GM21423 (cell line): Measurements from ENCODE around the gene AMBRA1.

Experiments used
- ATAC-seq: cut with Tn5 transposase; IDR thresholded peaks from one replicate; pipeline ENCODE4 v1.9.1; 2021; ENCODE audit warnings: mild to moderate bottlenecking, moderate library complexity; ENCODE audit not compliant: unreplicated experiment

Gene AMBRA1

GRCh38 chr11:46511342-46511741 is 82.5 kb downstream of the AMBRA1 start:
- no peak for ATAC-seq

GRCh38 chr11:46508360-46508759 is 85.5 kb downstream of the AMBRA1 start:
- no peak for ATAC-seq

DNA sequence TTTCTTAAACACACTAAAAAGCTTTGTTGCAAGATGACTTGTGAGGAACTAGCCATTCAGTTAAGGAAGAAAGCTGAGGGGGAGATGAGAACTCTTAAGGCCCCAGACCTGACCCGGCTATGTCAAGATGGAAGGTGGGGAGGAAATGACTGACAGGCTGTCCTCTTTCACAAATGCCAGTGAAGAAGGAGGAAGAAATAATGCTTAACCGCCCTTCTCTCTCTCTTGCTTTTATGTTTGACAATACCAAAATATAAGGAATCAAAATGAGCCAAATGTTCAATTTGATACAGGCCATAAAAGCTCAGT is 87.4 kb downstream of the AMBRA1 start:
- no peak for ATAC-seq

GRCh38 chr11:46505741-46506482 is 87.9 kb downstream of the AMBRA1 start:
- ATAC-seq, result no peak

- ATAC-seq, result no peak
Observed at GRCh38 chr11:46504817-46505613, 88.8 kb downstream of the AMBRA1 start.

- ATAC-seq, result no peak
Observed at GRCh38 chr11:46499821-46500220, 94.0 kb downstream of the AMBRA1 start.

DNA sequence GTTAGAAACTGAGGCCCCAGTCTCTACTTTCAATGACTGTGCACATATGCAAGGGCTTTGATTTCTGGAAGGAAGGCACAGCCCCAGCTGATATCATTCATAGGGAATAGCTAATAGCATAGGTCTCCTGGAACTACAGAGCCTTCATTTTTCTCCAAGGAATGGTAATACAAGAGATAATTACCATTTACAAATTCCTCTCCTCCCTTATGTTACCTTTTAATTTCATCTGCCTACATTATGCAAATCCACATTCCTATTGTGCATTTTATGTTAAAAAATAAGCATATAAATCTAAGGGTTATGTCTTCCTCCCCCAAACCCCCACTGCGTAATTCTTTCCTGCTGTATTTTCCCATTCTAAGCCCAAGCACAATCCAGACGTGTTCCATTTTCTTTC is 94.9 kb downstream of the AMBRA1 start:
- no peak for ATAC-seq

DNA sequence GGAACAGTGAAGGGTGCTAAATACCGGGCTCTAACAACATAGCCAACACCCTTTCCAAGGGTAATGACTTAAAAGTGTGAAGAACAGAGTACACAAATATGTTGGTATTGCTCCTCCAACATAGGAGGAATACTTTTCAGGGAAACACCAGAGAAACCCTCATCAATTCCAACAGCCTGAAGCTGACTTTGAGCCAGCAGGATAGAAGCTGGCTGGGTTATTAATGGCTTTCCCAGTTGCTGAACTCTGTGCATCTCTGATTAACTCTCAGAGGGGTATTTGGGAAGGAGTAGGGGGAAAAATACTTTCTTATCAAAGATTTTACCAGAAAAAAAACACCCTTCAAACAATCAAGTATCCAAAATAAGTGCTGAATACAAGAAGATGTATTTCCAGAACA is 95.6 kb downstream of the AMBRA1 start:
- no peak for ATAC-seq

DNA sequence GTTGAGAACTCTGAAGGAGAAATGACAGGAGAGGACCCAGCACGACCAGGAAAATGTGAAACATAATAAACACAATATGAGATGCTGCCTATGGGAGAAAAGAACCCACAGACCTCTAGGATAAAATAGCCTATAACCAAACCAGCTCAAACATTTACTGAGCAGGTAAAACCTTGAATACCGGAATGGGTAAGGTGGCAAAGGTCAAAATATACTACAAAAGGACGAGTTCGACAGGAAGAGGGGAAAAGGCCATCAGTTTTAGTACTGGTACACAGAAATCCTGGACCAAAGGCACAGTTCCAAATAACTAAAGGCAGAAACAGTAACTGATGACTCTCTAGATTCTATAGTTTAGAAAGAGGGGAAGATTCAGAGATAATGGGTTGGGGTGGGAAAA is 96.3 kb downstream of the AMBRA1 start:
- ATAC-seq, result no peak

DNA sequence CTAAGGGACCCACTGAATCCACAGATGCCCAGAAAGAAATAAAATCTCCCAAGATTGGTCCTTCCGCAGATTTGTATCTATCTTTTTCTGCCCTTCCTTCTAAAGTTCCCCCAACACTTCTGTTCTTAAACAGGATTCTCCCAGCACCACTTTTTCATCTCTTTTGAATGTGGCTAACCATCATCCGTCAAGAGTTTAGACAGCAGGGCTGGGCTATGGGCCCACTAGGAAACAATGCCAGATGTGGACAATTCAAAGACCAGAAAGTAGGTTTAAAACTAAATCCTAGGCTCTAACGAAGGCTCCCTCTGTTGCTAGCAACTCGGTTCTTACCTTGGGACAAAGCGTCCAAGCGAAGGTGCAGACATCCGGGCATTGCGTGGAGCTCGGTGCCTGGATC is 100.0 kb downstream of the AMBRA1 start:
- no peak for ATAC-seq

DNA sequence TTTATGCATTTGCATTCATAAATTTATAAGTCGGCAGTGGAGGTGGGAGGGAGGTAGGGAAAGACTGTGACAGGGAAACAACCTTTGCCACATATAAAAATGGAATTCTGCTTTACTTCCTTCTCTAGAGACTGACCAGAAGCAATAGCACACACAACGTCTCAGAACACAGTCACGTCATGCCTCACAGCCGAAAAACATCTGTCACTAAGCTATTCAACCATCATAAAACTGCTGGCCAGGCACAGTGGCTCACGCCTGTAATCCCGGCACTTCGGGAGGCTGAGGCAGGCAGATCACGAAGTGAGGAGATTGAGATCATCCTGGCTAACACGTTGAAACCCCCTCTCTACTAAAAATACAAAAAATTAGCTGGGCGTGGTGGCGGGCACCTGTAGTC is 101.3 kb downstream of the AMBRA1 start:
- ATAC-seq, result no peak

DNA sequence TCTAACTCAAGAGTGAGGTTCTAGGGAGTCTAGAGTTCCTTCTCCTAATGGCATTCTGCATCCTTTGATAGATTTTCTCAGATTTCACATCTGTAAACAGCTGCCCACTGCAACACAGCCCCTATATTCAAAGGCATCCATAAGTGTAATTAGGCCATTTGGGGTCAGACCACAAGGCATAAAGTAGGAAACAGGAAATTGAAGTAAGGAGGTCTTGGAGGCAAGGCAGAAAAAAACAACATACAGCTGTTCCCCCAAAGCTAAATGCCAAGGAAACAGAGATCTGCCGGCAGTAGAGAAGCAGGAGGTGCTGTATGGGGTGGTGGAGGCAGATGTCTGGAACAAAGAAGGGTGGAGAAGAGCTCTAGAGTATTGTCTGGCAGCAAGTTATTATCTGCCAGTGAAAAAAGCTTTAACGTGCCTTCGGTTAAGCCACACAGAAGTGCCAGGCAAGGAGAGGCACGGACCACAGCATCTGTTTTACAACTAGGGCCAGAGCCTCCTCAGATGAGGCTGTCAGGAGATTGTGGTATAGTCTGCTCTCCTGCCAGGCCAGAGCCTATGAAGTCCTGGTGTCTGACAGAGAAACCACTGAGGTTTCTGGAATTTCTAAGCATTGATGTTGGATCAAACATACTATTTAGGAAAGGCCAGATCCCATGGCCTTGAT is 102.0 kb downstream of the AMBRA1 start:
- ATAC-seq, result no peak

- ATAC-seq, result no peak
Observed at GRCh38 chr11:46490666-46491065, 103.2 kb downstream of the AMBRA1 start.

GRCh38 chr11:46489656-46490560 is 103.9 kb downstream of the AMBRA1 start:
- no peak for ATAC-seq

DNA sequence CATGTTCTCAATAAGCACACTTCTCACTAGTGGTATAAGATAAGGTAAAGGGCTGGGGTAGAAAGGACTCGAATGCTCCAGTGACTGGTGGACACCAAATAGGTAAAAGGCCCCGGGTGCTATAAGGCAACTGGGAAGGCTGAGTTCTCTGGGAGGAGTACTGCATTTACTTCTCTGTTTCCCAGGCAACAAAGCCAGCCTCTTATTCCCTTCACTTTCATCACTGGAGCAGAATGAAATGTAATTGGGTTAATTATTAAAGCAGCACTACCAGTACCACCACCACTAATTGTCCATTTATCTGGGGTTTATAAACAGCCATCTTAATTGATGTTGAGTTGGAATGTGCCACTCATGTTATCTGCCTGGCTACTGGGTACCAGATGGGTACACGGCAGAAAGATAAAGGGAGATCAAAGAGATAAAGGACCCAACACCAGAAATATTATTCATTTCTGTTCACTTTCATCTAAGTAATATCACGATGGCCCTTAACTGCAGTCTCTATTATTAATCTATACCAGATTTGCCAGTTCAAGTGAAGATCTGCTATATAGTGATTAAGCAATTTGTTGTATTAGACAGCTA is 107.9 kb downstream of the AMBRA1 start:
- ATAC-seq, result no peak

DNA sequence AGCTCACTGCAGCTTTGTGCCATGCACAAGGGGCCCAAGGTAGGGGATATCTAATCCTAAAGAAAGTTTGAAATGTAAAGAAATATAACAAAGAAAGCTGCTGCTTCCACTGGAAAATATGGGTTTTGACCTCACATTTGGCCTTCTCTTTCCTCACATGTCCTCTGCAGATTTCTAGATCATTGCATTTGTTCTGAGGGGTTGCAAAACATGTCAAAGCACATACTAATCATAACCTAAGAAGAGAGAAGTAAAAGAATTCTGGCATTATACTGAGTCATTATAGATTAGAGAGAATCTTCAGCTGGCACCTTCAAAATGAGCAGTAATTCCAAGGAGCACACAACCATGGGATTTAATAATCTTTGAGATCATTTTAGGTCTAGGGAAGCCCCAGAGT is 109.7 kb downstream of the AMBRA1 start:
- no peak for ATAC-seq

- ATAC-seq, result no peak
Observed at GRCh38 chr11:46480909-46481308, 112.9 kb downstream of the AMBRA1 start.

DNA sequence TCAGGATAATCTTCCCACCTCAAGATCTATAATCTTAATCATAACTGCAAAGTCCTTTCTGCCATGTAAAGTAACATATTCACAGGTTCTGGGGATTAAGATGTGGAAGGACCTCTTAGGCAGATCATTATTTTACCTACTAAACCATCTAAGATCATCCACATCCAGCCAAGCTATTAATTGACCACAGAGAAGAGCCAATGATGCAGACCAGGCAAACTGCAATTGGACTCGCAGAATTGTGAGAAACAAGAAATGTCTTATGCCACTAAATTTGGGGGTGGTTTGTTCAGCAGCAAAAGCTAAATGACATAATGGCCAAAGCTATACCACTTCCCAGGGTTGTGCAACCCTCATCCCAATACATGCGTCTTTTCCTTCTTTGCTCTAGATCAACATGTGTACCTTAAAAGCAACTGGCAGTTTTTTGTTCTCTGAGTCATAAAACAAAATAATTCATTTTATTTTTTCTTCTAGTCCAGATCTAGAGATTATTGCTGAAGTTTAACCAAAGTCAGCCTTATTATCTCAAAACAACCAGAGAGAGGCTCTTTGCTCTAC is 113.6 kb downstream of the AMBRA1 start:
- ATAC-seq, result no peak

GRCh38 chr11:46479601-46480000 is 114.2 kb downstream of the AMBRA1 start:
- no peak for ATAC-seq

DNA sequence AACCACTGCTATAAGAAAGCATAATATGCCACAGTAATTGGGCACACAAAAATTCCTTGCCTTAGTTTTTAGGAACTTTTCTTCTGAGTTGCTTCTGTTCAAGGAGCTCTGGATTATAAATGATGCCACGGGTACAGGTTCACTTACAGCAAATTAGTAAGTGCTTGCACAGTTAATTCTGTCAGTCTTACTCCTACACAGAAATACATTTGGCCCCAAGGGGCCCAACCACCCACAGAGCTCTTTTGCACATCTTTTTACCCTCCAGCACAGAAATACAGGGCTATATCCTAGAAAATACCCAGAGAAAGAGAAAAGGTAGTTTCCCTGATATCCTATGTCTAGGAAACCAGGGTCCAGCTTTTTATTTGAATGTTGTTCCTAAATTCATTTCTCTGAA is 115.6 kb downstream of the AMBRA1 start:
- no peak for ATAC-seq
